Measurements from ENCODE around the gene LCT.
"Not testable (repeated sequence)": the region's sequence is repeated elsewhere in the genome, so short reads cannot be mapped to it uniquely, and the experiment has no call there.

LCT gene

GRCh38 chr2:135836596-135837270 lies at the start of gene LCT:
Gene LCT (minus strand): TSS chr2:135837184. CDS start chr2:135837169, 15 bp downstream.
- no peak for DNase-seq

- no peak for DNase-seq
Measured at GRCh38 chr2:135885709-135886108, 48.7 kb upstream of the LCT start.

GRCh38 chr2:135882415-135882814 lies 45.4 kb upstream of the LCT start:
- DNase-seq = no peak

GRCh38 chr2:135876770-135877169 lies 39.8 kb upstream of the LCT start:
- DNase-seq = not testable (repeated sequence)

GRCh38 chr2:135876066-135876711 lies 39.2 kb upstream of the LCT start, which contains the start of gene MCM6:
Gene MCM6 (minus strand): TSS chr2:135876443. CDS start chr2:135876365, 78 bp downstream.
- DNase-seq = peak; percentile 91 to 97 (median 94)

GRCh38 chr2:135875491-135876065 lies 38.6 kb upstream of the LCT start:
- DNase-seq = peak; percentile 55 to 67 (median 57)

- DNase-seq = no peak
Measured at GRCh38 chr2:135874777-135875365, 37.9 kb upstream of the LCT start.

- no peak for DNase-seq
Measured at GRCh38 chr2:135870571-135870970, 33.6 kb upstream of the LCT start.

- DNase-seq = no peak
Measured at GRCh38 chr2:135863233-135863632, 26.2 kb upstream of the LCT start.

- no peak for DNase-seq
Measured at GRCh38 chr2:135862718-135863117, 25.7 kb upstream of the LCT start.

GRCh38 chr2:135853401-135853800 lies 16.4 kb upstream of the LCT start:
- no peak for DNase-seq

GRCh38 chr2:135851858-135852257 lies 14.9 kb upstream of the LCT start:
- DNase-seq = no peak

- DNase-seq = no peak
Measured at GRCh38 chr2:135850892-135851668, 14.1 kb upstream of the LCT start.

GRCh38 chr2:135849087-135849486 lies 12.1 kb upstream of the LCT start:
- DNase-seq = no peak

GRCh38 chr2:135845997-135846396 lies 9.0 kb upstream of the LCT start:
- no peak for DNase-seq

- DNase-seq = no peak
Measured at GRCh38 chr2:135845257-135845656, 8.3 kb upstream of the LCT start.

GRCh38 chr2:135844301-135844895 lies 7.4 kb upstream of the LCT start:
- DNase-seq = no peak

GRCh38 chr2:135843671-135844070 lies 6.7 kb upstream of the LCT start:
- no peak for DNase-seq

GRCh38 chr2:135840601-135841000 lies 3.6 kb upstream of the LCT start:
- DNase-seq = no peak

GRCh38 chr2:135839713-135840112 lies 2.7 kb upstream of the LCT start:
- DNase-seq = no peak

- DNase-seq = no peak
Measured at GRCh38 chr2:135838502-135838901, 1.5 kb upstream of the LCT start.

GRCh38 chr2:135832891-135833290 lies 4.1 kb downstream of the LCT start:
- DNase-seq = no peak

Measured in activated naive CD4-positive, alpha-beta T cell (primary cell).